ENCODE results near the gene CYP27C1.
"Not testable (repeated sequence)": the region's sequence is repeated elsewhere in the genome, so short reads cannot be mapped to it uniquely, and the experiment has no call there.

CYP27C1 gene

GRCh38 chr2:127224135-127224534, 4.0 kb upstream of the CYP27C1 start:
- not testable (repeated sequence) for DNase-seq

GRCh38 chr2:127220768-127221527, 849 bp upstream of the CYP27C1 start:
- DNase-seq: no peak

- no peak for DNase-seq
Observed at GRCh38 chr2:127219171-127220070, 678 bp downstream of the CYP27C1 start.

- no peak for DNase-seq
Observed at GRCh38 chr2:127218812-127219170, 1.3 kb downstream of the CYP27C1 start.

GRCh38 chr2:127217470-127218325, 2.4 kb downstream of the CYP27C1 start:
- no peak for DNase-seq

GRCh38 chr2:127216593-127216992, 3.5 kb downstream of the CYP27C1 start:
- no peak for DNase-seq

- DNase-seq: no peak
Observed at GRCh38 chr2:127216095-127216494, 4.0 kb downstream of the CYP27C1 start.

- DNase-seq: not testable (repeated sequence)
Observed at GRCh38 chr2:127214201-127214600, 5.9 kb downstream of the CYP27C1 start.

GRCh38 chr2:127208313-127208712, 11.8 kb downstream of the CYP27C1 start:
- DNase-seq: no peak

GRCh38 chr2:127205218-127206125, 14.6 kb downstream of the CYP27C1 start:
- no peak for DNase-seq

- no peak for DNase-seq
Observed at GRCh38 chr2:127201452-127201851, 18.6 kb downstream of the CYP27C1 start.

- DNase-seq: no peak
Observed at GRCh38 chr2:127200962-127201361, 19.1 kb downstream of the CYP27C1 start.

- DNase-seq: no peak
Observed at GRCh38 chr2:127199223-127199622, 20.9 kb downstream of the CYP27C1 start.

- peak; percentile 54 for DNase-seq
Observed at GRCh38 chr2:127197475-127198385, 22.4 kb downstream of the CYP27C1 start.

- DNase-seq: peak; percentile 32
Observed at GRCh38 chr2:127196998-127197397, 23.1 kb downstream of the CYP27C1 start.

GRCh38 chr2:127196549-127196948, 23.6 kb downstream of the CYP27C1 start:
- DNase-seq: no peak

GRCh38 chr2:127195140-127196074, 24.7 kb downstream of the CYP27C1 start:
- DNase-seq: no peak

- DNase-seq: no peak
Observed at GRCh38 chr2:127194447-127194846, 25.7 kb downstream of the CYP27C1 start.

- DNase-seq: no peak
Observed at GRCh38 chr2:127193967-127194280, 26.2 kb downstream of the CYP27C1 start.

Measured in inflammatory macrophage treated with lipopolysaccharide for 4 hours (primary cell).